Posterior cingulate gyrus (tissue), 11 donors: ENCODE measurements around the gene DMTF1.
"Not testable (repeated sequence)": the region's sequence is repeated elsewhere in the genome, so short reads cannot be mapped to it uniquely, and the experiment has no call there.

Experiments used
- DNase-seq, 10 donors: peaks; one replicate each; pipeline versions ENCODE4 v3.0.0 to v3.0.0-alpha.2; 2020 to 2021; ENCODE audit warnings: mixed read lengths in 3 of 10
- intact Hi-C: fragments of 100-400 bp; cut with DNase I; formaldehyde crosslinking; loops from one replicate; pipeline ENCODE4 v1.15.1; 2023

Gene DMTF1

DNA sequence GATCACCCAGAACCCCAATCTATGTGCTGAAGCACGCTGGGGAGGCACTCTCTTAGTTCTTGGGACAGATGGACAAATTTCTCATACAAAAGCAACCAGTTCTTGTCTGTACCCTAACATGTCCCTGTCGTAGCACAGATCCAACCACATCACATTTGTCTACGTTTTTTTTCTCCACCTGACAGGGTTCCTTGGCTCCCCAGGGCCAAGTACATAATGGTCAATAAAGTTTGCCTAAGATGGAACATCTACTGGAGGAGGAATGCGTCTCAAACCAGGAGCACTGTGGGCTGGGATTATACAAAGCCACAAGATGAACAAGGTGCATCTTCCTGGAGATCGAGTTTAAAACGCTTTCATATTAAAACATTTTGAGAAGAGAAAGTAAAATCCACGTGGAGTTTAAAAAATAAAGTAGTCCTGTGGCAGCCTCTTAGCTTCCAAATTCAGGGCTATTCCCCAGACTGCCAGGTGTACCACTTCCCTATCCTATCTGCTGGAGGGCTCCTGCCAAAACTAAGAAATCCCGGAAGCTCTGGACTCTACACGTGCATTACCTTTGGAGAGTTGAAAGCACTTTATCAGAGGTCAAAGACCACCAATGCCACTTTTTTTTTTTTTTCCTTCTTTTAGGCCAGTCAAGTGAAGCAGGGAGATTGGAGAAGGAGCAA, 65.9 kb downstream of the DMTF1 start:
- no peak for DNase-seq
- intact Hi-C loops, result loop anchor here (5.0 to 10.0 kb wide), 2 partner anchors 66 to 127 kb away; partner anchors contain the start of genes CROT and DMTF1

DNA sequence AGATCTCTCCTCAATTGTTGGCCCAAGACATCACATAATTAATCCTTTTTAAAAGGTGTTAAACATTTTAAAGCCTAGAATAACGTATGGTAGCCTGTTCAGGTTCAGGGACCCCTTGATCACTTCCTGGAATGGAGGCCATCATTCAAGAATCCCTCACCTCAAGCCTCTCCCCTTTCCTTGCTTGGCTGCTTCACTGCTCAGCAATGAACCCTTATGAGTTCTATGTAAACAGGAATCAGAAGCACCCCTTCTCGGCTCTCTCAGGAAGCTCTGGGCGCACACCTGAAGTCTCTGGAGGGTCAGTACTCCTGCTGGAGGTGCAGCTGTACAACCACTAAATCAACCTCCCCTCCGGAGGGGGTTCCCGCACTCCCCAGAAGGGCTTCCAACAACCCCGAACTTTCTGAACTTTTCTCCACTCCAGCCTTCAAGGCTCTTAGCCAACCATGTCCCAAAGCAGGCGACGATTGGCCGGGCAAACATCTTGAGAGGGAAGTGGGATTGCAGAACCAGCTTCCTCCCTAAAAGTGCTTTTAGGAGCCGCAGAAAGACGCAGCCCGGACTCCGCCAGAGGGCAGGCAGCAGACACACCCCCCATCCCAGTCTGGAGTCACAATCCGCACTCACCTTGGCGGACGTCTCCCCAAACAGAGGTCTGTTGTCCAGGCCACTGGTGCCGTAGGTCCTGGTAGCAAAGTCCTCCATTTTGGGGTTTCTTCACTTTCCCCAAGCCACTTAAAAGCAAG, 66.7 kb downstream of the DMTF1 start:
- DNase-seq, result peak; percentile 18 to 88 (median 36)

DNA sequence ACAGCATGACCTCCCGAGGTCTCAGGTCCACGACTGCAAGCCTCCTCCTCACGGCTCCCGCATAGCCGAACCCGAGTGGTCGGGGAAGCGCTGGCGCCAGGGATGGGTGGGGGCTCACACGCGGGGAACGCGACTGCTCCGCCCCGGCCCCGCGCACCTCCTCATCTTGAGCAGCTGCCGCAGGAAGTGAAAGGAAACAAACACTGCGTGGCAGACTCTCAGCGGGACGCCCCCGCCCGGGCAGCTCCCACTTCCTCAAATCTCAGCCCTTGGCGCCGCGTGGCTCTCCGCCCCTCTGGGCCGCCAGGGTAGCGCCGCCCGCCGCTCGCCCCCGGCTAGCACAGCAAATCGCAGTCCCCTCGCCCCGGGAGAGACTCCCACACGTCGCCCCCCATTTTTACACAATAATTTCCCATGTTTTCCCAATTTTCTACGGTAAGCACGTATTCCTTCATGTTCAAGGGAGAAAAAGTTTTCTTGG, 67.3 kb downstream of the DMTF1 start, which contains the start of gene TMEM243:
TMEM243 (minus strand) TSS at position 188 of the 481 bp plus-strand sequence. CDS start 229 bp downstream, outside the sequence.
- intact Hi-C loops, result loop anchor here (5.0 to 10.0 kb wide), 2 partner anchors 67 to 125 kb away; partner anchors contain the start of genes CROT and DMTF1

More for the DNA sequence above, 66.7 kb downstream of the DMTF1 start:
- intact Hi-C loops, result loop anchor here (5.0 to 10.0 kb wide), 2 partner anchors 67 to 126 kb away; partner anchors contain the start of genes CROT and DMTF1

DNA sequence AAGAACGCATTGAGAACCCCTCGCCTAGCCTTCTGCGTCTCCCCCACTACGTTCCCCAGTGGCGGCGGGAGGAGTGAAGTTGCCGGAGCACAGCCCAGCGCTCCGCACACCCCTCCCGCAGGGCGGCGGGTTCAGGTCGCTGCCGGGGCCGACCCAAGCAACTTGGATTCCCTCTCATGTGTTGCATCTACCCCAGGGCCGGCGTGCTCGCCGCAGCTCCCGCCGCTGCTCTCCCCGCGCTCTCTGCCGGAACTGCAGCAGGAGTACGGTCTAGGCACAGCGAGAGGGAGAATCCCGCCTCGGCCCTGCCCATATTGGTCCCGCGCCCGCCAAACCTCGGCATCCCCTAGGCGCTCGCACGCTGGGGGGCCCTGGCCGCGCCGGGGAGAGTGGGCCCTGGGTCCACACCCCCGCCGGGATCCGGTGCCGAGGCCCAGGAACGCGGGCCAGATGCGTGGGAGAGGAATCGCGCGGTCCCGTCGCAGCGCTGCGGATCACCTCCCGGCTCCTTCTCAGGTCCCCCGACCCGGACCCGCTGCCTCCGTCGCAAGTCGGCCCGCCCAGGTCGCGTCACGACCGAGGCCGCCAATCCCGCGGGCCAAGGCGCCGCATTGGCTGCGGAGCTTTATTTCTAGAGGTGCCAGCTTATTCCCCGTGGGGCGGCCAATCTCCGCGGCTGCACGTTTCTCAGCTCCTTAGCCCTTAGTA, 67.9 kb downstream of the DMTF1 start:
- peak; percentile 67 to 97 (median 84) for DNase-seq
- intact Hi-C loops, result no loop called here

More for the DNA sequence above, 67.3 kb downstream of the DMTF1 start, which contains the start of gene TMEM243:
- DNase-seq, result peak; percentile 32 to 93 (median 60)

DNA sequence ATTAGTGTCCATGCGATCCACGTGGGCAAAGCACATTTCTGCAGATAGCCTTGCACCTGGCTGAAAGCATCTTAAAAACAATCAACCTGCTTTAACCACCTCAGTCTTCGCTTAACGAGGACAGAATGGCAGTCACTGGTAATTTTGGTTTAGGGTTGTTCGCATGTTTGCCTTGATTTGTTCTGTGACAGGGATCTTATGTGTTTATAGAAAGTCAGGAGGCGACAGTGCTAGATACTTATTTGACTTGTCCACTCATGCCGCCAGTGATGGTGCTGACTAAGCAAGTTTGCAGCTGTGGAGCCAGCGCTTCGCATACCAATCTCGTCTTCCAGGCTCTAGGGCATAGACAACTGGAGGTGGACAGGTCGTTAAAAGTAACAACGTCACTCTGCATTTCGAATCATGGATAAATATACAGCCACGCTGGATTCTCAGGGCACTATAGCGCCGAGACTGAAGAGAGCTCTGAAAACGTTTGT, 68.5 kb downstream of the DMTF1 start:
- intact Hi-C loops, result no loop called here
- peak in 8 of 10 donors; percentile 31 to 86 (median 46) for DNase-seq

DNA sequence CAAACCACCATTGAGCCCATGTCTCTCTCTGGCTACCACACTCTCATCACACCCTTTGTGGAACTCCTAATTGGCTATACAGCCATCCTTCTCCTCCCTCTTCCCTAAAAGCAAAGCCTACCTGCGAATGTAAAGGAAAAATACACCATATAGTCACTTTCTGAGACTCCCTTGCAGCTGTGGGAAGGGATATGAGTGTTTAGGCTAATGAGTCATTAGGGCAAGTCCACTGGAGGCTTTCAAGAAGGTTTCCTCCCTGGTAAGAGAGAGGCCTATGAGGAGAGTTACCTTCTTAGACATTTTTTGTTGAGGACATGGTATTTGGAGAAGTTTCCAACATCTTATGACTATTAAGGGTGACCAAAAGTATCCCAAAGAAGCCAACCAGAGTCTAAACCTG, 71.4 kb downstream of the DMTF1 start:
- intact Hi-C loops, result no loop called here
- no peak for DNase-seq

DNA sequence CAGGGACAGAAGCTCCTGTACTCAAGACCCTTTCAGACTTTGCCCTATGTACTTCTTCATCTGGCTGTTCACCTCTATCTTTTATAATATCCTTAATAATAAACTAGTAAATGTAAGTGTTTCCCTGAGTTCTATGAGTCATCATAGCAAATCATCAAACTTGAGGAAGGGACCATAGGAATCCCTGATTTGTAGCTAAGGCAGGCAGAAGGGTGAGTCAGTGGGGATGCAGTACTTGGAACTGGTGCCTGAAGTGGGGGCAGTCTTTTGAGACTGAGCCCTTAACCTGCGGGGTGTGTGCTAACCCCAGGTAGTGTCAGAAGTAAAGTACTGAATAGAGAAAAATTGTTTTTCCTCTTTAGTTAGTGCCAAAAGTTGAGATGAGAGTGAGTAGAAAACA, 73.4 kb downstream of the DMTF1 start:
- intact Hi-C loops, result no loop called here
- DNase-seq, result no peak

DNA sequence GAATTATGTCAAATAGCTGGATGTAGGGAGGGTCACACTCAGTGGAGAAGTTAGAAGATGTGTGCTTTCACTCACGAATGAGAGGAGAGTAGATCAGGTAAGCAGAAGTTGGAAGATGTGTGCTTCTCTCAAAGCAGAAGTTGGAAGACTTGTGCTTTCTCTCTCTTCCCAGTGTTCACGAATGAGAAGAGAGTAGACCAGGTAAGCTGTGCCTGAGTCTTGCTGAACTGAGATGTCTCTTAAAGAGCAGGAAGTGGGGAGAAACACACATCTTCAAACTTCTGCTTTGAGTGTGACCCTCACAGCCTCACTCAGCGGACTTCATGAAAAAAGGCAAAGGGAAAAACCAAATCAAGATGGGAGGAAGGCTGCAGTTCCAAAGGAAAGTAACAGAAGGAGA, 74.2 kb downstream of the DMTF1 start:
- no peak for DNase-seq
- intact Hi-C loops, result no loop called here

DNA sequence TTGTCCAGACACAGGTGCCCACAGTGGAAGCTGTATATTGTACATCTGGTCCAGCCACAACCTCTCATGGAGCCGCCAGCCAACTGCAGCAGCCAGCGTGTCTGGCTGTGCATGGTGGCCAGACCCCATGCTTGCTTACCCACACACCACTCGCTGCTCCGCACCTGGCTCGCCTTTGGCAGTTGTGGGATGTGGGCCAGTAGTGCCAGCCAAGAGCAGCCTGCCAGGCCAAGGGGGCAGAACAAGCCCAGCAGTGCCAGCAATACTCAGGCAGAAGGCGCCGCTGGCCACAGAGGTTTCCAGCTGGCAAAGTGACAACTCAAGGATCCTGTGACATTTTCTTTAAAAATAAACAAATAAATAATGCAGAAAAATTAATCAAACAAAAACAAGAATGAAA, 79.0 kb downstream of the DMTF1 start:
- intact Hi-C loops, result loop anchor here (10.0 kb wide), 1 partner anchor 176 kb away; the partner anchor contains the start of gene ELAPOR2
- peak; percentile 21 to 89 (median 45) for DNase-seq

DNA sequence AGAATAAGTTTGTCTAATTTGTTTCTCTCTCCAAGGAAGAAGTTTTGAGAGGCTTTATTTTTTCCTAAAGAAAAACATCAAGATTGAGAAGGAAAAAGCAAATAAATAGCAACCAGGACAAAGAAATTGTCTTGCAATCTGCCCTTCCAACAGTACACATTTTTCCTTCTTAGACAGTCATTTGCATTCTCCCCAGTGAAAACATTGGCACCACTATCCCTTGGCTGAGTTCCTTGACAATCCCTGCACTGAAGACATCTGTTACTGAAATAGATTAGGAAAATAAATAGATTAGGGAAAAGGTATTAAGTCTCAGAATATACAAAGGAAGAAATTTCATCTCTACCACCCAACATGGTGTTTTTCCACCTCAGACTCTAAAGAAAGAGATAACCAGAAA, 79.5 kb downstream of the DMTF1 start:
- no peak for DNase-seq
- intact Hi-C loops, result loop anchor here (10.0 kb wide), 1 partner anchor 177 kb away; the partner anchor contains the start of gene ELAPOR2

DNA sequence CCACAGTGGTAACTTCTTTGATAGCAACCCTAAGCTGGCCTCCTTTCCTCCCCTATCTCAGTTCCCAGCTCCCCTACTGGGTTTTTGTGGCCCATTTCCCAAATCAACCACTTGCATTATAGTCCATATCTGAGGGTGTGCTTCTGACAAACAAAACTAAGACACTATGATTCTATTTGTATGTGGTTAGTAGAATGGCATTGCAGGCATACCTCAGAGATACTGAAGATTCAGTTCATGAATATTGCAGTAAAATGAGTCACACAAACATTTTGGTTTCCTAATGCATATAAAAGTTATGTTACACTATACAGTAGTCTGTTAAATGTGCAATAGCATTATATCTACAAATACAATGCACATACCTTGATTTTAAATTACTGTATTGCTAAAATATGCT, 82.7 kb downstream of the DMTF1 start:
- no peak for DNase-seq
- intact Hi-C loops, result loop anchor here (5.0 to 10.0 kb wide), 2 partner anchors 180 to 308 kb away; partner anchors contain the start of gene ELAPOR2

DNA sequence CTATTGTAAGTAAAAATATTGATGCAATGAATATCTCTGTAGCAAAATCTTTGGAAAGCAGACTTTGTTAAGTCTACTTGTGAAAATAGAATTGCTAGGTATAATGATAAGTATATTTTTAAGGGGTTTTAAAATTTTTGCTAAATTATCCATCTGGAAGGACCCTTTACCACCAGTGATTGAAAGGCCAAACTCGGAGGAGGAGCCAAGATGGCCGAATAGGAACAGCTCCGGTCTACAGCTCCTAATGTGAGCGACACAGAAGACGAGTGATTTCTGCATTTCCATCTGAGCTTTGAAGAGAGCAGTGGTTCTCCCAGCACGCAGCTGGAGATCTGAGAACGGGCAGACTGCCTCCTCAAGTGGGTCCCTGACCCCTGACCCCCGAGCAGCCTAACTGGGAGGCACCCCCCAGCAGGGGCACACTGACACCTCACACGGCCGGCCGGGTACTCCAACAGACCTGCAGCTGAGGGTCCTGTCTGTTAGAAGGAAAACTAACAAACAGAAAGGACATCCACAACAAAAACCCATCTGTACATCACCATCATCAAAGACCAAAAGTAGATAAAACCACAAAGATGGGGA, 86.3 kb downstream of the DMTF1 start:
- intact Hi-C loops, result loop anchor here (5.0 to 10.0 kb wide), 2 partner anchors 184 to 311 kb away; partner anchors contain the start of gene ELAPOR2
- DNase-seq, result not testable (repeated sequence)

DNA sequence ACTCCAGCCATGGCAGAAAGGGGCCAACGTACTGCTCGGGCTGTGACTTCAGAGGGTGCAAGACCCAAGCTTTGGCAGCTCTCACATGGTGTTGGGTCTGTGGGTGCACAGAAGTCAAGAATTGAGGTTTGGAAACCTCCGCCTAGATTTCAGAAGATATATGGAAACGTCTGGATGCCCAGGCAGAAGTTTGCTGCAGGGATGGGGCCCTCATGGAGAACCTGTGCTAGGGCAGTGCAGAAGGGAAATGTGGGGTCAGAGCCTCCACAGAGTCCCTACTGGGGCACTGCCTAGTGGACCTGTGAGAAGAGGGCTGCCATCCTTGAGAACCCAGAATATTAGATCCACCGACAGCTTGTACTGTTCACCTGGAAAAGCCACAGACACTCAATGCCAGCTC, 93.4 kb downstream of the DMTF1 start:
- intact Hi-C loops, DNase-seq: not testable (repeated sequence)
